HepG2 (cell line): ENCODE measurements around the gene FTCD. TPM values are rescaled to one million over a fixed set of nuclear protein-coding genes. Genes with fewer than 3 reads are reported as not detected.

ENCODE experiments used
- ATAC-seq: fragments of 200-7000 bp; cut with Tn5 transposase; 3 replicates; pipeline ENCODE4 v1.9.1; 2020; ENCODE audit warnings: mild to moderate bottlenecking, moderate library complexity
- BruUV-seq: library from RNA; stranded (reverse); fragments of 400-500 nt; replicated peaks from 2 replicates; lab custom pipeline; 2021; lab: Mats Ljungman, UMichigan
- CTCF ChIA-PET: fragments of 300-600 bp; formaldehyde crosslinking; extraction: SDS; loops from one replicate; lab custom pipeline; 2021; ENCODE audit warnings: low total read pairs, inconsistent platforms, low intra/inter-chr PET ratio; lab: Yijun Ruan, JAX
- POLR2A ChIA-PET: fragments of 350-600 bp; sonication (Branson Sonifier 250); formaldehyde crosslinking; loops from one replicate; lab custom pipeline; 2020; ENCODE audit warnings: antibody characterized with exemption, inconsistent platforms; lab: Yijun Ruan, JAX
- DNase-seq: peaks from one replicate; pipeline ENCODE4 v3.0.0-alpha.2; 2015; ENCODE audit warnings: low spot score
- FAIRE-seq: peaks from 3 replicates; lab custom pipeline; 2011; peaks lifted over from hg19 to GRCh38; lab: Jason Lieb, UNC
- H2AFZ ChIP-seq: one replicate; pipeline ENCODE4 v1.6.1; 2011; ENCODE audit warnings: low read length, inconsistent platforms
- H3K27ac ChIP-seq: fragments of 300-600 bp; 3 replicates; pipeline ENCODE4 v1.8.0; 2011; ENCODE audit warnings: mixed run types, mild to moderate bottlenecking, mixed read lengths, low read length, inconsistent platforms; ENCODE audit not compliant: insufficient read depth; ENCODE audit errors: extremely low read length
- H3K27me3 ChIP-seq, 2 experiments: fragments of 200-600 bp in 1 of 2; 2 replicates in 1 of 2; 3 replicates in 1 of 2; pipeline versions ENCODE4 v1.6.0 to v1.8.0; 2011; ENCODE audit warnings: low read length in 2 of 2, mild to moderate bottlenecking in 2 of 2, moderate library complexity in 2 of 2, inconsistent platforms in 1 of 2; ENCODE audit not compliant: insufficient read depth in 2 of 2, control insufficient read depth in 1 of 2
- H3K36me3 ChIP-seq, 2 experiments: fragments of 200-600 bp in 1 of 2; replicated peaks in 1 of 2; 2 replicates in 1 of 2; 3 replicates in 1 of 2; pipeline versions ENCODE4 v1.5.1 to v1.8.0; 2011; ENCODE audit warnings: low read length in 2 of 2, inconsistent platforms in 1 of 2; ENCODE audit not compliant: insufficient read depth in 2 of 2, control insufficient read depth in 1 of 2
- H3K4me1 ChIP-seq: 2 replicates; pipeline ENCODE4 v1.5.1; 2012; ENCODE audit warnings: low read length, inconsistent platforms; ENCODE audit not compliant: insufficient read depth
- H3K4me2 ChIP-seq: 2 replicates; pipeline ENCODE4 v1.6.0; 2011; ENCODE audit warnings: low read depth, low read length, inconsistent platforms
- H3K4me3 ChIP-seq, 3 experiments: fragments of 200-600 bp in 1 of 3; sonication (generic), shearing (Covaris generic) in 1 of 3; replicated peaks in 1 of 3; 2 replicates each; pipeline ENCODE4 v1.5.1; 2011 to 2016; ENCODE audit warnings: low read length in 3 of 3, inconsistent platforms in 2 of 3, low read depth in 2 of 3, mild to moderate bottlenecking in 2 of 3, control low read depth in 1 of 3, mixed read lengths in 1 of 3; ENCODE audit not compliant: insufficient read depth in 1 of 3
- H3K79me2 ChIP-seq: one replicate; pipeline ENCODE4 v1.6.1; 2011; ENCODE audit warnings: low read length, inconsistent platforms; ENCODE audit not compliant: insufficient read depth
- H3K9ac ChIP-seq: 2 replicates; pipeline ENCODE4 v1.6.0; 2011; ENCODE audit warnings: mild to moderate bottlenecking, low read depth, low read length, inconsistent platforms; ENCODE audit not compliant: insufficient read depth
- H3K9me3 ChIP-seq: 2 replicates; pipeline ENCODE4 v1.5.1; 2012; ENCODE audit warnings: mild to moderate bottlenecking, low read length
- H4K20me1 ChIP-seq: 2 replicates; pipeline ENCODE4 v1.6.0; 2011; ENCODE audit warnings: inconsistent platforms, mild to moderate bottlenecking, low read length, moderate library complexity; ENCODE audit not compliant: insufficient read depth
- ARNTL ChIP-seq: sonication (generic); formaldehyde crosslinking; IDR thresholded peaks from 2 replicates; pipeline ENCODE4 v1.4.0; 2020; ENCODE audit warnings: mild to moderate bottlenecking, missing genetic modification reagents
- CBX5 ChIP-seq: sonication (generic); formaldehyde crosslinking; IDR thresholded peaks from 2 replicates; pipeline ENCODE4 v1.4.0; 2020; ENCODE audit warnings: missing genetic modification reagents, borderline replicate concordance
- E2F1 ChIP-seq: sonication (generic); formaldehyde crosslinking; IDR thresholded peaks from 2 replicates; pipeline ENCODE4 v1.5.0; 2020; ENCODE audit warnings: missing genetic modification reagents
- ESRRA ChIP-seq: sonication (generic); formaldehyde crosslinking; IDR thresholded peaks from 2 replicates; pipeline ENCODE4 v1.5.1; 2020; ENCODE audit warnings: mild to moderate bottlenecking, low read depth, missing genetic modification reagents
- HES4 ChIP-seq: sonication (generic); formaldehyde crosslinking; IDR thresholded peaks from 2 replicates; pipeline ENCODE4 v1.9.0; 2021; ENCODE audit warnings: mild to moderate bottlenecking, missing genetic modification reagents, borderline replicate concordance
- HOXA5 ChIP-seq: sonication (generic); formaldehyde crosslinking; IDR thresholded peaks from 2 replicates; pipeline ENCODE4 v1.4.0; 2020; ENCODE audit warnings: missing genetic modification reagents
- MAX ChIP-seq: IDR thresholded peaks from 2 replicates; pipeline ENCODE4 v1.6.1; 2012; ENCODE audit warnings: inconsistent platforms
- MLX ChIP-seq: IDR thresholded peaks from 2 replicates; pipeline ENCODE4 v1.6.1; 2016
- RARG ChIP-seq: sonication (generic); formaldehyde crosslinking; IDR thresholded peaks from 2 replicates; pipeline ENCODE4 v1.4.0; 2020; ENCODE audit warnings: low read depth, mild to moderate bottlenecking, missing genetic modification reagents
- THRA ChIP-seq: sonication (generic); formaldehyde crosslinking; IDR thresholded peaks from 2 replicates; pipeline ENCODE4 v1.4.0; 2020; ENCODE audit warnings: missing genetic modification reagents, borderline replicate concordance
- ZNF354B ChIP-seq: sonication (generic); formaldehyde crosslinking; IDR thresholded peaks from 2 replicates; pipeline ENCODE4 v1.8.0; 2022; ENCODE audit warnings: mild to moderate bottlenecking, missing genetic modification reagents
- ZNF460 ChIP-seq: sonication (generic); formaldehyde crosslinking; IDR thresholded peaks from 2 replicates; pipeline ENCODE4 v1.5.1; 2020; ENCODE audit warnings: missing genetic modification reagents, mild to moderate bottlenecking, borderline replicate concordance
- ZNF557 ChIP-seq: sonication (generic); formaldehyde crosslinking; IDR thresholded peaks from 2 replicates; pipeline ENCODE4 v1.4.0; 2020; ENCODE audit warnings: missing genetic modification reagents
- ZUFSP ChIP-seq: sonication (generic); formaldehyde crosslinking; IDR thresholded peaks from 2 replicates; pipeline ENCODE4 v1.9.0; 2021; ENCODE audit warnings: missing genetic modification reagents, mild to moderate bottlenecking, borderline replicate concordance
- WGBS: methylation state at CpG from one replicate; pipeline ENCODE4 v1.1.6; 2017; ENCODE audit warnings: low lambda C conversion rate; 5-methylcytosine and 5-hydroxymethylcytosine counted together
- in situ Hi-C: cut with HindIII; loops from 2 replicates; pipeline ENCODE4 v1.10.0; 2017; ENCODE audit warnings: low pct_unique_long_range_greater_than_20kb; ENCODE audit not compliant: extremely low pct_ligation_motif_present
- intact Hi-C: fragments of 100-400 bp; cut with micrococcal nuclease; formaldehyde crosslinking; loops from one replicate; pipeline ENCODE4 v1.10.0; 2022; ENCODE audit not compliant: unreplicated experiment
- polyA plus RNA-seq, 8 experiments: library from polyadenylated mRNA; depleted of rRNA in 3 of 8; stranded (reverse) in 7 of 8; unstranded in 1 of 8; fragments of >200 nt; fragmentation: Illumina TruSeq in 4 of 8; extraction: Trizol in 4 of 8; gene quantifications; 2 replicates each; pipeline versions ENCODE4 v1.2.1 to v1.2.3, GENCODE V29; 2011 to 2016; ENCODE audit warnings: low read depth in 4 of 8, missing spikeins in 1 of 8, mixed read lengths in 1 of 8; ENCODE audit not compliant: insufficient read depth in 1 of 8
- total RNA-seq, 5 experiments: library from RNA; depleted of rRNA; stranded (reverse); fragments of >200 nt; fragmentation: Illumina TruSeq; extraction: Trizol; gene quantifications; 2 replicates each; pipeline ENCODE4 v1.2.3, GENCODE V29; 2016; ENCODE audit warnings: low read depth in 1 of 5

FTCD gene
- total and polyA plus RNA-seq, 2 of the 13 experiments (the other 11 are each of a cell fraction or from before 2014, with no cell fraction given) = 75.7 to 105 TPM

GRCh38 chr21:46126309-46127238 is 28.8 kb downstream of the FTCD start:
- CTCF ChIA-PET = no interaction called here
- 61% methylated on average over 2 of the region's 32 CpGs for WGBS
- TF ChIP-seq ZNF354B (no peak), ESRRA (CRISPR knock-in tag) (no peak), ARNTL (no peak), ZUFSP (CRISPR knock-in tag) (no peak), RARG (CRISPR knock-in tag) (no peak), THRA (CRISPR knock-in tag) (no peak), ZNF460 (CRISPR knock-in tag) (no peak), ZNF557 (CRISPR knock-in tag) (no peak), HOXA5 (CRISPR knock-in tag) (no peak), MAX (no peak), E2F1 (no peak), HES4 (CRISPR knock-in tag) (no peak), MLX (CRISPR knock-in tag) (no peak), CBX5 (CRISPR knock-in tag) (no peak)

More at GRCh38 chr21:46126309-46127238, 28.8 kb downstream of the FTCD start:
- Histone ChIP-seq H3K4me1 (no peaks in the 10 kb centered on the region), H3K9me3 (no peaks in the 10 kb centered on the region), H3K79me2 (no peaks in the 10 kb centered on the region), H4K20me1 (no peaks in the 10 kb centered on the region), H3K36me3 (no peaks in the 10 kb centered on the region), H3K27me3 (peaks cover 1 to 2% of the 10 kb centered on the region in 2 experiments; a peak in 1 of 5 replicates), H3K27ac (no peak overlapping the region), H3K9ac (no peak overlapping the region), H2AFZ (no peak overlapping the region), H3K4me3 (no peak overlapping the region), H3K4me2 (no peak overlapping the region)
- ATAC-seq = no peak; the same call in 2 of the 3 replicates
- intact Hi-C loops (no loop called here), in situ Hi-C loops (no loop called here)
- no peak for DNase-seq
- BruUV-seq = no TSS peak
- POLR2A ChIA-PET = no interaction called here
- FAIRE-seq = no peak
